Measurements from ENCODE around the gene SNTA1.
"Not testable (repeated sequence)": the region's sequence is repeated elsewhere in the genome, so short reads cannot be mapped to it uniquely, and the experiment has no call there.

DNA sequence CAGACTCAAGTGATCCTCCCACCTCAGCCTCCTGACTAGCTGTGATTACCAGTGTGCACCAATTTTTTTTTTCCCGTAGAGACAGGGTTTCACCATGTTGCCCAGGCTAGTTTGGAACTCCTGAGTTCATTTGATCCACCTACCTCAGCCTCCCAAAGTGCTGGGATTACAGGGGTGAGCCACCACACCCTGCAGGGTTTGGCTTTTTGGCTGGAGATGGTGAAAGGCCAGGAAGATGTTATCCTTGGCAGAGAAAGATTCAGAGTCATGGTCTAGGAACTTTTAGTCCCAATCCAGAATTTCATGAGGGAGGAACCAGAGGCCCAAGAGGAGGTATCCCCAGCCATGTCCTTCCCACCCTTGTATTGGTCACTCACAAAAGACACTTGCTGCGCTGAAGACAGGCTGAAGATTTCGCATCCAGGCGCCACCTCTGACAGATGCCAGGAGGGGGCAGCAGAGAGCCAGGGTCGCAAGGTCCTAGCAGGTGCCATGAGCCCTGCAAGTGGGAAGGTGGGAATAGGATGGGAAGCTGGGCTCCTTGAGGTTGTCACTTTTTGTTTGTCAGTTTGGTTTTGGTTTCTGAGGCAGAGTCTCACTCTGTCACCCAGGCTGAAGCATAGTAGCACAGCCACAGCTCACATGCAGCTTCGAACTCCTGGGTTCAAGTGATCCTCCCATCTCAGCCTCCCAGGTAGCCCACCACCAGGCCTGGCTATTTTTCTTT, 13.5 kb upstream of the SNTA1 start:
- TF ChIP-seq TCF12 (IDR thresholded peaks at IDR 0.05); TEAD4 (IDR thresholded peaks at IDR 0.05; ENCODE audit: borderline replicate concordance, insufficient read depth); TAF1 (IDR thresholded peaks at IDR 0.05; ENCODE audit: borderline replicate concordance, low read depth, low read length): not testable (repeated sequence)
- TF ChIP-seq, protein P1, sequence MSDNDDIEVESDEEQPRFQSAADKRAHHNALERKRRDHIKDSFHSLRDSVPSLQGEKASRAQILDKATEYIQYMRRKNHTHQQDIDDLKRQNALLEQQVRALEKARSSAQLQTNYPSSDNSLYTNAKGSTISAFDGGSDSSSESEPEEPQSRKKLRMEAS (IDR thresholded peaks at IDR 0.05; ENCODE audit: low read depth): not testable (repeated sequence)
- TF ChIP-seq, protein P2, sequence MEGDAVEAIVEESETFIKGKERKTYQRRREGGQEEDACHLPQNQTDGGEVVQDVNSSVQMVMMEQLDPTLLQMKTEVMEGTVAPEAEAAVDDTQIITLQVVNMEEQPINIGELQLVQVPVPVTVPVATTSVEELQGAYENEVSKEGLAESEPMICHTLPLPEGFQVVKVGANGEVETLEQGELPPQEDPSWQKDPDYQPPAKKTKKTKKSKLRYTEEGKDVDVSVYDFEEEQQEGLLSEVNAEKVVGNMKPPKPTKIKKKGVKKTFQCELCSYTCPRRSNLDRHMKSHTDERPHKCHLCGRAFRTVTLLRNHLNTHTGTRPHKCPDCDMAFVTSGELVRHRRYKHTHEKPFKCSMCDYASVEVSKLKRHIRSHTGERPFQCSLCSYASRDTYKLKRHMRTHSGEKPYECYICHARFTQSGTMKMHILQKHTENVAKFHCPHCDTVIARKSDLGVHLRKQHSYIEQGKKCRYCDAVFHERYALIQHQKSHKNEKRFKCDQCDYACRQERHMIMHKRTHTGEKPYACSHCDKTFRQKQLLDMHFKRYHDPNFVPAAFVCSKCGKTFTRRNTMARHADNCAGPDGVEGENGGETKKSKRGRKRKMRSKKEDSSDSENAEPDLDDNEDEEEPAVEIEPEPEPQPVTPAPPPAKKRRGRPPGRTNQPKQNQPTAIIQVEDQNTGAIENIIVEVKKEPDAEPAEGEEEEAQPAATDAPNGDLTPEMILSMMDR (IDR thresholded peaks at IDR 0.05): peak; percentile 95

All from SK-N-SH (cell line).